ENCODE data around the gene ITGB2.

Gene ITGB2

DNA sequence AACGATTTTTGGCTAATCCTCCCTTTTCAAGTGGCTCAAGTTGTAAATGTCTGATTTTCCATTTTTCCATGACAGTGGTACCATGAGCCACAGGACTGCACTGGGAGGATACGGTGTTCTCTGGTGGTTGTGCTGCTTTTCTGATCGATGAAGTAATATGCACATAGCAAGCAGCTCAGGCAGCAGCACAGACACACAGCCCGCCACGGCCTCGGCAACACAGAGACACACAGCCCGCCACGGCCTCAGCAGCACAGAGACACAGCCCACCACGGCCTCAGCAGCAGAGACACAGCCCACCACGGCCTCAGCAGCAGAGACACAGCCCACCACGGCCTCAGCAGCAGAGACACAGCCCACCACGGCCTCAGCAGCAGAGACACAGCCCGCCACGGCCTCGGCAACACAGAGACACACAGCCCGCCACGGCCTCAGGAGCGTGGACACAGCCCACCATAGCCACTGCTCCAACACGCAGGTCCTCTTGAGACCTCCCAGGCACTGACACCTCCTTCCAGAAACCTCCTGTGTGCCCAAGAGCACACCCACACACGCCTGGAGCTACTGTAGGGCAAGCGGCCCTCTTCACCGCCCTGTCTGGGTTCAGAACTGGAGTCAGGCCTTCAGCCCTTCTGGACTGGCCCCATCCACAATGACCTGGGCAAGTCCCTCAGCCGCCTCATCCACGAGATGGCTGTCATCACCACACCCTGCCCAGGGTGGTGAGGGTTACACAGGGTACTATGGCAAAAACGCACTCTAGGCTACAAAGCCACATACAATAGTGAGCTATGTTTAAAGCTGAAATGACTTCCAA is 57.6 kb downstream of the ITGB2 start:
- no peaks in the 10 kb centered on the region for H3K9me3 ChIP-seq
- peaks cover 53% of the 10 kb centered on the region for H3K4me1 ChIP-seq
- no peak overlapping the region for H3K9ac ChIP-seq
- H3K27ac ChIP-seq = no peak overlapping the region
- peaks cover 87% of the 10 kb centered on the region for H3K36me3 ChIP-seq
- H3K4me3 ChIP-seq = no peak overlapping the region
- no peak overlapping the region for H3K4me2 ChIP-seq
- peaks cover 100% of the 10 kb centered on the region for H4K20me1 ChIP-seq
- no peak for TF ChIP-seq Cebpa-rat (IDR thresholded peaks at IDR 0.05)
- H3K27me3 ChIP-seq = no peaks in the 10 kb centered on the region

DNA sequence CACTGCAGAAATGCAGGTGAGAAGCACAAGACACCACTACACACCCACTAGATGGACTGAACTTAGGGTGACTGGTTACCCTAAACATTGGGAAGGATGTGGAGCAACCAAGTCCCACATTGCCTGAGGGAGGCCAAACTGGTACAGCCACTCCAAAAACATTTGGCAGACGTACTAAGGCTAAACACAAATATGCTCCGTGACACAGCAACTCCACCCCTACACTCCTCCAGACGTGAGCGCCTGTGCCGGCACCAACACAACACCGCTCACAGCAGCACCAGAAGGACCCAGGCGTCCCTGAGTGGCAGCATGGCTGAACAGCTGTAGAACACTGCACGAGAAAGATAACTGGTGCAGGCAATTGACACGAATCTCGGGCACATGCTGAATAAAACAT is 61.9 kb downstream of the ITGB2 start:
- Histone ChIP-seq H4K20me1 (peaks cover 96% of the 10 kb centered on the region), H3K9me3 (no peaks in the 10 kb centered on the region), H3K27ac (no peak overlapping the region), H3K36me3 (peaks cover 67% of the 10 kb centered on the region), H3K4me2 (peak overlapping the region; percentile 94), H3K4me1 (peaks cover 59% of the 10 kb centered on the region), H3K9ac (0 out of 2 replicates have a peak overlapping the region, but pooled peaks have one; percentile 8), H3K27me3 (no peaks in the 10 kb centered on the region; the same call in 1 of the 2 replicates), H3K4me3 (no peak overlapping the region)
- TF ChIP-seq Cebpa-rat (IDR thresholded peaks at IDR 0.05) = no peak

DNA sequence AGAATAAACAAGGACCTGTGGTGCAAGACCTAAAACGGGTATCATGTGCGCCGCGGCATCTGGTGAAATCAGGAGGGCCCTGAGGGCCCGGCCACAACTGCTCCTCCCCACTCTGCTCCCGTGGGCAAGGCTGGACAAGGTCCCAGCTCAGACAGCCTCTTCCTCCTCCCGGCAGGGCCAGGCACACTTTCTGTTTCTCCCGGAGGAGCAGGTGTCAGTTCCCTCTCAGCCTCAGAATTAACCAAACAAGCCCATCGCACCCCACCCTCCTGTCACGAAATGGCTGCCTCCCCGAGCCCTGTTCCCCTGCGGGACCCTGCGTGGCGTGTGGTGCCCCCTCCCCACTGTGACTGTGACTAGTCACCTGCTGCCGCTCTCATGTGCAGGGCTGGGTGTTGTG is 62.4 kb downstream of the ITGB2 start:
- Histone ChIP-seq H3K9me3 (no peaks in the 10 kb centered on the region), H3K4me1 (peaks cover 64% of the 10 kb centered on the region), H4K20me1 (peaks cover 96% of the 10 kb centered on the region), H3K9ac (peak overlapping the region; percentile 8; the same call in 1 of the 2 replicates), H3K36me3 (peaks cover 62% of the 10 kb centered on the region), H3K4me2 (peak overlapping the region; percentile 94), H3K4me3 (no peak overlapping the region), H3K27me3 (no peaks in the 10 kb centered on the region; the same call in 1 of the 2 replicates), H3K27ac (no peak overlapping the region; the same call in 1 of the 2 replicates)
- no peak for TF ChIP-seq Cebpa-rat (IDR thresholded peaks at IDR 0.05)

DNA sequence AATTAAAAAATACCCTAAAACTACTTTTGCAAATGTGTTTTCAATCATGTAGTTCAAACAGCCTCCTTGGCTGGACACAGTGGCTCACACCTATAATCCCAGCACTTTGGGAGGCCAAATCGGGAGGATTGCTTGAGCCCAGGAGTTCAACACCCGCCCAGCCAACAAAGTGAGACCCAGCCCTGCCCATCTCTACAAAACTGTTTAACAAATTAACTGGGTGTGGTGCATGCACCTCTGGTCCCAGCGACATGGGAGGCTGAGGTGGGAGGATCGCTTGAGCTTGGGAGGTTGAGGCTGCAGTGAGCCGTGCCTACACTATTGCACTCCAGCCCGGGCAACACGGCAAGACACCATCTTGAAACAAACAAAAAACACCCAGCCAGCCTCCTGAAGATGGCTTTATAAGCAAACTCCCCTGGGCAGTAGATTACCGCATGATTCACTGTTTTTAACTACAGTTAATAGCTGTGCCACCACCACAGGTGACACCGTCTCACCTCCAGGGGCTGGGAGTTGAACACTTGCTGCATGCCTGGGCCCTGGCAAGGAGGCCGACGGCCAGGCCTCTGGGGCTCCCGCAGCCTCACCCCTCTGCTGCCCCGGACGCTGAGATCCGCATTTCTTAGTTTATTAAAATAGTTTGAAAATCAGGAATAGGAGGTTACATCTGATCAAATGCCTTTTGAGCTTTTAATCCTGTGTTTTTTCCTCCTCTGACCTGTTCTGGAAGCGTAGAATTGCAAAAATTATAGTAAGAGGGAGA is 63.4 kb downstream of the ITGB2 start:
- peaks cover 59% of the 10 kb centered on the region for H3K36me3 ChIP-seq
- peak overlapping the region; percentile 94 for H3K4me2 ChIP-seq
- no peak for TF ChIP-seq Cebpa-rat (IDR thresholded peaks at IDR 0.05)
- H3K9ac ChIP-seq = peak overlapping the region; percentile 73; the same call in 1 of the 2 replicates
- H4K20me1 ChIP-seq = peaks cover 96% of the 10 kb centered on the region
- no peaks in the 10 kb centered on the region; the same call in 1 of the 2 replicates for H3K27me3 ChIP-seq
- peaks cover 74% of the 10 kb centered on the region for H3K4me1 ChIP-seq
- H3K4me3 ChIP-seq = no peak overlapping the region
- H3K9me3 ChIP-seq = no peaks in the 10 kb centered on the region
- peak overlapping the region; percentile 86; the same call in 1 of the 2 replicates for H3K27ac ChIP-seq

DNA sequence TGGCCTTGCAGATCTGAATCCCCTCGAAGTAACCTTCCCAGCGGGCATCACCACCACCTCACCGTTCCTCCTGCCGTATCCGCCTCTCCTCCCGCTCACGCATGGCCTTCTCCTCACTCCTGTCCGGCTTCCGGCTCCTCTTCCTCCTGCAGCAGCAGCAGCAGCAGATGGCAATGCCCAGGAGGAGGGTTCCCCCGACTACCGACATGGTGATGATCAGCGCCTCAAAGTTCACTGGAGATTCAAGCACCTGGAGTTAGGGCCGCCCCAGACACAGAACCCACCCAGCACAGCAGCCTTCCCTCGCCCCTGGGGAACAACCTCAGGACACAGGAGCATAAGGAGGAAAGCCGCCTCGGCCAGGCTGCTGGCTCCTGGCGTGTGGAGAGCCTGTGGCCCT is 64.6 kb downstream of the ITGB2 start:
- peak overlapping the region; percentile 73 for H3K9ac ChIP-seq
- TF ChIP-seq Cebpa-rat (IDR thresholded peaks at IDR 0.05) = no peak
- H3K27ac ChIP-seq = peak overlapping the region; percentile 86
- no peaks in the 10 kb centered on the region for H3K9me3 ChIP-seq
- H3K36me3 ChIP-seq = peaks cover 59% of the 10 kb centered on the region
- H3K4me1 ChIP-seq = peaks cover 85% of the 10 kb centered on the region
- peaks cover 96% of the 10 kb centered on the region for H4K20me1 ChIP-seq
- peak overlapping the region; percentile 94 for H3K4me2 ChIP-seq
- H3K4me3 ChIP-seq = peak overlapping the region; percentile 44; the same call in 1 of the 2 replicates
- no peaks in the 10 kb centered on the region; the same call in 1 of the 2 replicates for H3K27me3 ChIP-seq

DNA sequence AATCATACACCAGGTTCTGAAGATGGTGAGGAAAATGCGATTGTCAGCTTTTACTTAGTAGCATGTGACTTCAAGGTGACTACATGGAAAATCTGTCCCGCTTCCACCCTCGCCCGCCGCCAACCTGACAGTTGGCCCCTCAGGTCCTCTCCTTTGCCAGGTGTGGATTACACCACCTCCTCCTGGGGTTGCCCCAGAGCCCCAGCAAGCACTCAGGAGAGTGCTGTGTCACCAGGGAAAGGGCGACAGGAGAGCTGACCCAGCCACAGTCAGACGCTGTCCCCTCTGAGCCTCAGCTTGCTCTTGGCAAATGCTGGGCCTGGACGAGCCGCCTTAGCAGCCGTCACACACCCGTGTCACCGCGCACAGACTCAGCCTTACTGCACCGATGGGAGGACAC is 65.1 kb downstream of the ITGB2 start:
- Histone ChIP-seq H3K4me2 (peak overlapping the region; percentile 94), H3K4me3 (peak overlapping the region; percentile 44), H3K9ac (peak overlapping the region; percentile 73), H3K27ac (peak overlapping the region; percentile 86), H3K27me3 (no peaks in the 10 kb centered on the region; the same call in 1 of the 2 replicates), H3K4me1 (peaks cover 91% of the 10 kb centered on the region), H3K36me3 (peaks cover 59% of the 10 kb centered on the region), H4K20me1 (peaks cover 96% of the 10 kb centered on the region), H3K9me3 (no peaks in the 10 kb centered on the region)
- TF ChIP-seq Cebpa-rat (IDR thresholded peaks at IDR 0.05) = no peak

DNA sequence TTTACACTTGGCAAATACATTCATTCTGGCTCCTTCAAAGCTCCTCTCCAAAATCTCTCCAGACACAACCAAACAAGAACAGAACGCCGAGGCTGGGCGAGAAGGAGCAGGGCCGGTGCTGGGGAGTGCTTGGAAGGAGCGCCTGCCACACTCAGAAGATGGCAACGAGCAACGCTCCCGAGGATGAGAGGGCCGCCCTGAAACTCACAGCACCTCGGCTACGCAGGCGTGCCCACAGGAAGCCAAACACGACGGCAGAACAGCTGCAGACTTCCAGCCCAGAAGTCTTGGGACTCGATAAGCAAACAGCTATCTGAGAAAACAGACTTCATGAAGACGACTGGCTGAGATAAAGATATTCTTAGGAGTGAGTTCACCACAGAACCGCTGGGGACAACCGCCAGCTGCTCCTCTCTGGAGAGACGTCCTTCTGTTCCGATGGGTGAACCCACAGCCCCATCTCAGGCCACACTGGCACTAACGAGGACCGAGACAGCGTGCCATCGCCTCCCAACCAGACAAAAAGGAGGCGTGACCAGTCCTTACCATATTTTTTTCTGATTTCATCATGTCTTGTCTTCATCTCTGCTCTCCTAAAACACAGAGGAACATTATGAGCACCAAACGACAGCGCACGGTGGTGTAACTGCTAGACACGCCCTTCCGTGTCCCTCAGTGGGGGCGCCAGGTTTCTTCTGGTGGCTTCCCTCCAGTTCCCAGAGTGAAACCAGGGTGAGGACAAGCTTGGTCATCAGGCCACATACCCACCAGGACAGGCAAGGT is 65.8 kb downstream of the ITGB2 start:
- peak overlapping the region; percentile 86 for H3K27ac ChIP-seq
- no peaks in the 10 kb centered on the region; the same call in 1 of the 2 replicates for H3K27me3 ChIP-seq
- H3K9ac ChIP-seq = peak overlapping the region; percentile 73
- H3K4me3 ChIP-seq = peak overlapping the region; percentile 45
- peaks cover 59% of the 10 kb centered on the region for H3K36me3 ChIP-seq
- peaks cover 96% of the 10 kb centered on the region for H4K20me1 ChIP-seq
- H3K4me1 ChIP-seq = peaks cover 98% of the 10 kb centered on the region
- TF ChIP-seq Cebpa-rat (IDR thresholded peaks at IDR 0.05) = peak; percentile 51; the same call in 1 of the 2 replicates
- H3K4me2 ChIP-seq = peak overlapping the region; percentile 94
- no peaks in the 10 kb centered on the region for H3K9me3 ChIP-seq

DNA sequence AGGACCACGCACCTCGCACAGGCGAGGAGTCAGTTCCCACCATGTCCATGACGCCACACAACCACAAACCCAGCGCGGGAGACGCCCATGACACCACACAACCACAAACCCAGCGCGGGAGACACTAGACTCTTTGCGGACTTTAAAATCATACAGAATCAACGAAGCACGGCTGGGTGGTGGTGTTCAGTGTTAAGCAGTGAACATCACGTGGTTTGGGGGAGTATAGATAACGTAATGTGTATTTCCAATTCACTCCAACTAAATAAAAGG is 66.4 kb downstream of the ITGB2 start:
- no peaks in the 10 kb centered on the region for H3K9me3 ChIP-seq
- H3K9ac ChIP-seq = peak overlapping the region; percentile 73
- peaks cover 100% of the 10 kb centered on the region for H3K4me1 ChIP-seq
- H3K27me3 ChIP-seq = no peaks in the 10 kb centered on the region; the same call in 1 of the 2 replicates
- peak overlapping the region; percentile 86 for H3K27ac ChIP-seq
- peak overlapping the region; percentile 45 for H3K4me3 ChIP-seq
- peaks cover 96% of the 10 kb centered on the region for H4K20me1 ChIP-seq
- H3K36me3 ChIP-seq = peaks cover 59% of the 10 kb centered on the region
- H3K4me2 ChIP-seq = peak overlapping the region; percentile 94
- no peak for TF ChIP-seq Cebpa-rat (IDR thresholded peaks at IDR 0.05)
